ENCODE data around the gene CSTPP1. TPM values are rescaled to one million over a fixed set of nuclear protein-coding genes. Genes with fewer than 3 reads are reported as not detected.

CSTPP1 gene
- total and polyA plus RNA-seq, 2 donors (not counting 3 experiments of a cell fraction or from before 2014, with no cell fraction given), result 25.9 to 38.2 TPM

DNA sequence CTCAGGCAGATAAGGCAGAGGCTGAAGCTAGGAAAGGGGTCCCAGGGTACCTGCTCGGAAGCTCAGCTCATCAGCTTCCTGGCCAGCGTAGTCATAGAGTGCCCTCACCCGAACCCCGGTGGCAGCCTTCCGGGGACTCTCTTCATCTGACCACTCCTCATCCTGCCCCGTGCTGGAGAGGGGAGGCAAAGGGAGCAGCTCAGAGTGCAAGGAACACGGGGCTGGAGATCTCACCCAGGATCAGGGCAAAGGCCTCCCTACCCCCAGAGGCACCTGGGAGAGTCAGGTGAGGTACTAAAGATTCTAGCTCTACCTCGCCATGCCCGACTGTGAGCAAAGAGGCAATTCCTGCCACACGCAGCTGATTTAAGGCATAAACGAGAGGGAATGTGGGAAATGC lies 241.8 kb downstream of the CSTPP1 start:
- Histone ChIP-seq H3K9me3 (replicated peaks; ENCODE audit: control insufficient read depth, insufficient read depth, low read length) (no peaks in the 10 kb centered on the region), H3K79me2 (ENCODE audit: control insufficient read depth, insufficient read depth, low read length) (peaks cover 30% of the 10 kb centered on the region), H3K4me1 (ENCODE audit: control insufficient read depth, extremely low read depth, insufficient read depth, low read length) (peaks cover 13% of the 10 kb centered on the region), H3K36me3 (ENCODE audit: control insufficient read depth in 2 of 2, extremely low read depth in 1 of 2, insufficient read depth in 2 of 2, low read length in 2 of 2) (peaks cover 5 to 17% of the 10 kb centered on the region in 2 experiments), H4K20me1 (replicated peaks; ENCODE audit: control insufficient read depth, extremely low read depth, insufficient read depth, low read length) (no peaks in the 10 kb centered on the region), H3K9me1 (replicated peaks; ENCODE audit: control insufficient read depth, extremely low read depth, insufficient read depth, low read length) (no peaks in the 10 kb centered on the region), H3K4me2 (ENCODE audit: insufficient read depth, low read length) (no peak overlapping the region), H3K27ac (ENCODE audit: insufficient read depth, low read depth, low read length) (no peak overlapping the region), H3K27me3 (ENCODE audit: control insufficient read depth in 2 of 2, insufficient read depth in 2 of 2, low read length in 2 of 2) (no peaks in the 10 kb centered on the region), H2AFZ (ENCODE audit: low read depth, low read length) (no peak overlapping the region), H3K9ac (replicated peaks; ENCODE audit: extremely low read depth, insufficient read depth, low read length) (no peak overlapping the region), H3K4me3 (replicated peaks in 1 of 3; ENCODE audit: insufficient read depth in 1 of 3, low read depth in 1 of 3, low read length in 3 of 3) (no peak overlapping the region)
- POLR2A ChIA-PET, result no interaction called here
- FAIRE-seq, result no peak
- TF ChIP-seq MAX (IDR thresholded peaks at IDR 0.05; ENCODE audit: insufficient read depth, insufficient read length) (no peak), MYC (IDR thresholded peaks at IDR 0.05; ENCODE audit: low read depth, low read length) (no peak), JUN (IDR thresholded peaks at IDR 0.05; ENCODE audit: borderline replicate concordance, insufficient read depth, insufficient read length, low read depth) (no peak)
- DNase-seq (ENCODE audit: low read depth, low spot score), result no peak
- CTCF ChIA-PET, result interaction anchor here (0.9 to 5.3 kb wide), 7 partner anchors 9 to 175 kb away, joined by 3 to 67 read pairs (median 6); partner anchors contain the start of genes ACP2, DDB2, MYBPC3 and NR1H3
- intact Hi-C loops (cut with micrococcal nuclease) (no loop called here), dilution Hi-C loops (cut with MboI; ENCODE audit: extremely low pct_ligation_motif_present, low sequenced_read_pairs) (no loop called here)
- no TSS peak for BruUV-seq (replicated peaks)

DNA sequence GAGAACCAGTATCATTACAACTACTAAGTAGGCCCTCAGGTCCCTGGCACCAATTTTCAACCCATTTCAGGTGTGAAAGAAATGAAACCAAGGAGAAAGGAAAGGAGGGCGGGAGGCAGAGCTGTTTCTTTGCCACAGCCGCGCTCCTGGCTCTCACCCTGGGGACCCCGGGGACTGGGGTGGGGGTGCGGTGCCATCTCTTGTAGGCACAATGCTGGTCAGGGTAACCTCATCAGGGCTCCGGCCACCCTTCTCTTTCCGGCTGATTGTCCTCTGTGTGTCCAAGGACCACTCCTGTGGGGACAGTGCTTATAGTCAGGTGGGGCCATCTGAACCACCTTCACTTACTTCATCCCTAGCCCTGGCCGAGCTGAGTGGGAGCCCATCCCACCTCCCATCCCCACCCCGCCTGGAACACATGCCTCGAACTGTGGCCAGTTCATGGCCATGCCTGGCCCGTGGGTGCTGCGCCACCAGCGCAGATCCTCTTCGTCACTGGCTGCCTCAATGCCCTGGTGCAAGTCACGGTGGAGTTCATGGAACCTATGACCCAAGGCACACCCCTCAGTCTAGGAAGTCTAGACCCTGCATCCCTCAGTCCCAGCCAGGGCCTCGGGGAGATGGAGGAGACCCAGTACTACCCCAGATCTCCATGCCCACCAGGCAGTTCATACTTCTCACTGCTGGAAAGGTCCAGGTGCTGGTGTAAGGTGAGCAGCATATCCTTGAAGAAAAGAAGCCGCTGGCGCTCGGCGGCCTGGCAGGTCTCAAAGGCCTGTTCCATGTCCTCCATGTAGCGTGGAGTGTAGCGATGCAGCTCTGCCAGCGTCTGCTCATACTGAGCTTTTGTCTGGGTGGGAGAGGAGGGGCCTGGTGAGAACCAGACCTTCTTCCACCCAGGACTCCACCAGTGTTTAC lies 242.4 kb downstream of the CSTPP1 start:
- H3K4me1 ChIP-seq (ENCODE audit: control insufficient read depth, extremely low read depth, insufficient read depth, low read length), result peaks cover 13% of the 10 kb centered on the region
- peaks cover 24% of the 10 kb centered on the region for H3K79me2 ChIP-seq (ENCODE audit: control insufficient read depth, insufficient read depth, low read length)
- H3K27ac ChIP-seq (ENCODE audit: insufficient read depth, low read depth, low read length), result no peak overlapping the region
- no peak overlapping the region for H2AFZ ChIP-seq (ENCODE audit: low read depth, low read length)
- H3K36me3 ChIP-seq (ENCODE audit: control insufficient read depth in 2 of 2, extremely low read depth in 1 of 2, insufficient read depth in 2 of 2, low read length in 2 of 2), result peaks cover 5 to 13% of the 10 kb centered on the region in 2 experiments
- no peak overlapping the region for H3K4me2 ChIP-seq (ENCODE audit: insufficient read depth, low read length)
- ChIA-PET CTCF (interaction anchor here (0.6 to 5.3 kb wide), 22 partner anchors 8 to 299 kb away, joined by 3 to 67 read pairs (median 4); partner anchors contain the start of genes DDB2, MYBPC3, NR1H3 and PACSIN3), POLR2A (no interaction called here)
- no TSS peak for BruUV-seq (replicated peaks)
- no peak overlapping the region for H3K4me3 ChIP-seq (replicated peaks in 1 of 3; ENCODE audit: insufficient read depth in 1 of 3, low read depth in 1 of 3, low read length in 3 of 3)
- H3K27me3 ChIP-seq (ENCODE audit: control insufficient read depth in 2 of 2, insufficient read depth in 2 of 2, low read length in 2 of 2), result no peaks in the 10 kb centered on the region
- TF ChIP-seq POLR2A (IDR thresholded peaks at IDR 0.05; ENCODE audit: low read depth, low read length) (no peak), MYC (IDR thresholded peaks at IDR 0.05; ENCODE audit: low read depth, low read length) (no peak), JUN (IDR thresholded peaks at IDR 0.05; ENCODE audit: borderline replicate concordance, insufficient read depth, insufficient read length, low read depth) (no peak), EZH2 (IDR thresholded peaks at IDR 0.05; ENCODE audit: borderline replicate concordance, low read depth, low read length, severe bottlenecking) (no peak), POLR2AphosphoS5 (IDR thresholded peaks at IDR 0.05; ENCODE audit: insufficient read depth, low read depth, low read length) (no peak), MAX (IDR thresholded peaks at IDR 0.05; ENCODE audit: insufficient read depth, insufficient read length) (no peak), FOS (IDR thresholded peaks at IDR 0.05; ENCODE audit: borderline replicate concordance, insufficient read depth, low read length) (no peak), GATA2 (IDR thresholded peaks at IDR 0.05; ENCODE audit: insufficient read depth, insufficient read length, low read depth, low read length) (no peak)
- TF ChIP-seq, protein P1, sequence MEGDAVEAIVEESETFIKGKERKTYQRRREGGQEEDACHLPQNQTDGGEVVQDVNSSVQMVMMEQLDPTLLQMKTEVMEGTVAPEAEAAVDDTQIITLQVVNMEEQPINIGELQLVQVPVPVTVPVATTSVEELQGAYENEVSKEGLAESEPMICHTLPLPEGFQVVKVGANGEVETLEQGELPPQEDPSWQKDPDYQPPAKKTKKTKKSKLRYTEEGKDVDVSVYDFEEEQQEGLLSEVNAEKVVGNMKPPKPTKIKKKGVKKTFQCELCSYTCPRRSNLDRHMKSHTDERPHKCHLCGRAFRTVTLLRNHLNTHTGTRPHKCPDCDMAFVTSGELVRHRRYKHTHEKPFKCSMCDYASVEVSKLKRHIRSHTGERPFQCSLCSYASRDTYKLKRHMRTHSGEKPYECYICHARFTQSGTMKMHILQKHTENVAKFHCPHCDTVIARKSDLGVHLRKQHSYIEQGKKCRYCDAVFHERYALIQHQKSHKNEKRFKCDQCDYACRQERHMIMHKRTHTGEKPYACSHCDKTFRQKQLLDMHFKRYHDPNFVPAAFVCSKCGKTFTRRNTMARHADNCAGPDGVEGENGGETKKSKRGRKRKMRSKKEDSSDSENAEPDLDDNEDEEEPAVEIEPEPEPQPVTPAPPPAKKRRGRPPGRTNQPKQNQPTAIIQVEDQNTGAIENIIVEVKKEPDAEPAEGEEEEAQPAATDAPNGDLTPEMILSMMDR (IDR thresholded peaks at IDR 0.05; ENCODE audit: extremely low read depth in 1 of 2, insufficient read depth in 1 of 2, low read depth in 1 of 2, low read length in 2 of 2), result no peak
- intact Hi-C loops (cut with micrococcal nuclease), result no loop called here
- DNase-seq (ENCODE audit: low read depth, low spot score), result no peak
- no peak overlapping the region for H3K9ac ChIP-seq (replicated peaks; ENCODE audit: extremely low read depth, insufficient read depth, low read length)
- no peaks in the 10 kb centered on the region for H4K20me1 ChIP-seq (replicated peaks; ENCODE audit: control insufficient read depth, extremely low read depth, insufficient read depth, low read length)
- dilution Hi-C loops (cut with MboI; ENCODE audit: extremely low pct_ligation_motif_present, low sequenced_read_pairs), result no loop called here
- no peaks in the 10 kb centered on the region for H3K9me1 ChIP-seq (replicated peaks; ENCODE audit: control insufficient read depth, extremely low read depth, insufficient read depth, low read length)
- H3K9me3 ChIP-seq (replicated peaks; ENCODE audit: control insufficient read depth, insufficient read depth, low read length), result no peaks in the 10 kb centered on the region
- no peak for FAIRE-seq

Data from endothelial cell of umbilical vein (primary cell).